H1 (cell line): ENCODE data around the gene RBFOX1. TPM values are rescaled to one million over a fixed set of nuclear protein-coding genes. Genes with fewer than 3 reads are reported as not detected.

Experiments used
- CTCF ChIA-PET: fragments of 300-600 bp; sonication (Branson Sonifier 250); formaldehyde crosslinking; loops from one replicate; lab custom pipeline; 2021; ENCODE audit not compliant: partially characterized antibody; lab: Charles Lee
- POLR2A ChIA-PET: fragments of 300-600 bp; sonication (Branson Sonifier 250); formaldehyde crosslinking; loops from one replicate; lab custom pipeline; 2021; ENCODE audit warnings: inconsistent platforms; ENCODE audit not compliant: partially characterized antibody; lab: Charles Lee
- DNase-seq, 2 experiments: peaks; one replicate each; pipeline versions ENCODE4 v3.0.0 to v3.0.0-alpha.2; 2010 to 2022; ENCODE audit warnings: low spot score in 2 of 2, low read depth in 1 of 2, mixed read lengths in 1 of 2
- FAIRE-seq: peaks from 2 replicates; lab custom pipeline; 2011; peaks lifted over from hg19 to GRCh38; lab: Jason Lieb, UNC
- H2AFZ ChIP-seq: 2 replicates; pipeline ENCODE4 v1.8.1; 2012; ENCODE audit warnings: low read length, inconsistent platforms
- H2AK5ac ChIP-seq: 2 replicates; pipeline ENCODE4 v1.6.1; 2013; ENCODE audit warnings: low read depth, low read length
- H2BK120ac ChIP-seq: replicated peaks from 2 replicates; pipeline ENCODE3; 2013; ENCODE audit warnings: low read depth, low read length, inconsistent platforms
- H2BK12ac ChIP-seq: 2 replicates; pipeline ENCODE4 v1.6.1; 2013; ENCODE audit warnings: low read depth, low read length
- H2BK15ac ChIP-seq: 2 replicates; pipeline ENCODE4 v1.6.1; 2013; ENCODE audit warnings: low read length
- H2BK20ac ChIP-seq: 2 replicates; pipeline ENCODE4 v1.6.1; 2013; ENCODE audit warnings: low read length
- H2BK5ac ChIP-seq: 2 replicates; pipeline ENCODE4 v1.6.1; 2013; ENCODE audit warnings: low read depth, low read length
- H3K14ac ChIP-seq: 2 replicates; pipeline ENCODE4 v1.6.1; 2013; ENCODE audit warnings: inconsistent platforms; ENCODE audit not compliant: insufficient read length
- H3K18ac ChIP-seq: 2 replicates; pipeline ENCODE4 v1.6.1; 2013; ENCODE audit warnings: low read length; ENCODE audit errors: extremely low read depth
- H3K23ac ChIP-seq: 2 replicates; pipeline ENCODE4 v1.6.1; 2013; ENCODE audit warnings: inconsistent platforms; ENCODE audit not compliant: insufficient read length
- H3K23me2 ChIP-seq: 2 replicates; pipeline ENCODE4 v1.6.1; 2013; ENCODE audit warnings: low read depth, low read length
- H3K27ac ChIP-seq: 2 replicates; pipeline ENCODE4 v1.6.1; 2011; ENCODE audit warnings: low read depth, low read length, inconsistent platforms
- H3K27me3 ChIP-seq, 4 experiments: replicated peaks in 1 of 4; 1 replicate in 1 of 4; 2 replicates in 3 of 4; pipeline versions ENCODE4 v1.6.1 to v1.8.1; 2011 to 2013; ENCODE audit warnings: low read length in 3 of 4, mild to moderate bottlenecking in 3 of 4, inconsistent platforms in 2 of 4, mixed read lengths in 2 of 4, moderate library complexity in 1 of 4; ENCODE audit not compliant: control insufficient read depth in 3 of 4, insufficient read depth in 3 of 4; ENCODE audit errors: extremely low read depth in 1 of 4
- H3K36me3 ChIP-seq, 4 experiments: 2 replicates each; pipeline versions ENCODE4 v1.6.1 to v1.8.1; 2011 to 2013; ENCODE audit warnings: mild to moderate bottlenecking in 4 of 4, low read length in 3 of 4, moderate library complexity in 2 of 4, control low read depth in 1 of 4, inconsistent platforms in 1 of 4; ENCODE audit not compliant: insufficient read depth in 4 of 4, control insufficient read depth in 2 of 4
- H3K4ac ChIP-seq: replicated peaks from 2 replicates; pipeline ENCODE3; 2013; ENCODE audit warnings: low read length, low read depth, mixed read lengths, inconsistent platforms; ENCODE audit not compliant: insufficient read length
- H3K4me1 ChIP-seq, 4 experiments: replicated peaks in 1 of 4; 1 replicate in 1 of 4; 2 replicates in 3 of 4; pipeline versions ENCODE4 v1.6.1 to v1.8.1; 2011 to 2013; ENCODE audit warnings: low read length in 3 of 4, inconsistent platforms in 2 of 4, mixed read lengths in 1 of 4; ENCODE audit not compliant: insufficient read depth in 4 of 4, control insufficient read depth in 3 of 4
- H3K4me2 ChIP-seq, 2 experiments: 2 replicates each; pipeline versions ENCODE4 v1.6.1 to v1.8.1; 2011 to 2013; ENCODE audit warnings: low read depth in 2 of 2, low read length in 2 of 2, control low read depth in 1 of 2, inconsistent platforms in 1 of 2, mild to moderate bottlenecking in 1 of 2; ENCODE audit not compliant: insufficient read depth in 1 of 2
- H3K4me3 ChIP-seq, 4 experiments: fragments of 200-600, 300-600 bp in 1 of 4; sonication (generic), shearing (Covaris generic), sonication (Bioruptor Twin) in 1 of 4; 2 replicates each; pipeline versions ENCODE4 v1.5.1 to v1.8.1; 2011 to 2016; ENCODE audit warnings: low read length in 4 of 4, low read depth in 3 of 4, control low read depth in 2 of 4, inconsistent platforms in 2 of 4, mild to moderate bottlenecking in 2 of 4, mixed read lengths in 1 of 4, moderate library complexity in 1 of 4; ENCODE audit not compliant: insufficient read depth in 2 of 4; ENCODE audit errors: extremely low read depth in 1 of 4
- H3K56ac ChIP-seq: replicated peaks from 2 replicates; pipeline ENCODE3; 2013; ENCODE audit warnings: low read depth, mild to moderate bottlenecking, mixed read lengths, low read length, inconsistent platforms; ENCODE audit not compliant: insufficient read length
- H3K79me1 ChIP-seq: 2 replicates; pipeline ENCODE4 v1.6.1; 2013; ENCODE audit warnings: low read depth, low read length, control low read depth
- H3K79me2 ChIP-seq, 2 experiments: 2 replicates each; pipeline versions ENCODE4 v1.6.1 to v1.8.1; 2012 to 2013; ENCODE audit warnings: low read length in 2 of 2, mild to moderate bottlenecking in 2 of 2, inconsistent platforms in 1 of 2; ENCODE audit not compliant: insufficient read depth in 2 of 2, control insufficient read depth in 1 of 2
- H3K9ac ChIP-seq, 4 experiments: replicated peaks in 1 of 4; 1 replicate in 1 of 4; 2 replicates in 3 of 4; pipeline versions ENCODE4 v1.6.1 to v1.8.1; 2011 to 2013; ENCODE audit warnings: low read depth in 3 of 4, low read length in 3 of 4, control low read depth in 2 of 4, mild to moderate bottlenecking in 2 of 4, moderate library complexity in 2 of 4, inconsistent platforms in 1 of 4; ENCODE audit errors: extremely low read depth in 1 of 4
- H3K9me3 ChIP-seq, 2 experiments: 2 replicates each; pipeline versions ENCODE4 v1.6.1 to v1.8.1; 2012 to 2013; ENCODE audit warnings: mild to moderate bottlenecking in 2 of 2, moderate library complexity in 2 of 2, control low read depth in 1 of 2, inconsistent platforms in 1 of 2, low read depth in 1 of 2, low read length in 1 of 2, mixed read lengths in 1 of 2; ENCODE audit not compliant: insufficient read depth in 2 of 2
- H4K20me1 ChIP-seq, 2 experiments: replicated peaks in 1 of 2; 2 replicates each; pipeline versions ENCODE3 to v1.8.1; 2011 to 2013; ENCODE audit warnings: inconsistent platforms in 2 of 2, low read length in 2 of 2, mild to moderate bottlenecking in 1 of 2; ENCODE audit not compliant: insufficient read depth in 2 of 2, control insufficient read depth in 1 of 2
- H4K5ac ChIP-seq: 2 replicates; pipeline ENCODE4 v1.6.1; 2013; ENCODE audit warnings: low read length, low read depth, mixed read lengths, inconsistent platforms; ENCODE audit not compliant: insufficient read length
- H4K8ac ChIP-seq: 2 replicates; pipeline ENCODE4 v1.8.0; 2013; ENCODE audit warnings: mild to moderate bottlenecking, moderate library complexity, low read length, inconsistent platforms; ENCODE audit not compliant: insufficient read depth; ENCODE audit errors: extremely low read depth
- H4K91ac ChIP-seq: replicated peaks from 2 replicates; pipeline ENCODE3; 2013; ENCODE audit warnings: low read length, mixed read lengths, inconsistent platforms; ENCODE audit not compliant: insufficient read length
- BRCA1 ChIP-seq: IDR thresholded peaks from 2 replicates; pipeline ENCODE4 v1.6.1; 2012; ENCODE audit warnings: low read depth, low read length, improper control_type of control experiment
- CTBP2 ChIP-seq: IDR thresholded peaks from 2 replicates; pipeline ENCODE4 v1.7.0; 2011; ENCODE audit warnings: borderline replicate concordance, mild to moderate bottlenecking, moderate library complexity, mixed read lengths, low read length; ENCODE audit not compliant: insufficient read depth, insufficient read length
- GABPA ChIP-seq: IDR thresholded peaks from 2 replicates; pipeline ENCODE4 v1.6.1; 2011; ENCODE audit warnings: mild to moderate bottlenecking, low read length, moderate library complexity, borderline replicate concordance; ENCODE audit not compliant: insufficient read depth
- JUND ChIP-seq: IDR thresholded peaks from 2 replicates; pipeline ENCODE4 v1.6.1; 2011; ENCODE audit warnings: mild to moderate bottlenecking, improper control_type of control experiment, low read length
- KDM5A ChIP-seq: fragments of 200-600 bp; IDR thresholded peaks from 2 replicates; pipeline ENCODE4 v1.7.1; 2012; ENCODE audit warnings: mild to moderate bottlenecking, low read length, inconsistent platforms, mixed read lengths
- MAFK ChIP-seq: IDR thresholded peaks from 2 replicates; pipeline ENCODE4 v1.6.1; 2012; ENCODE audit warnings: low read depth, mild to moderate bottlenecking, improper control_type of control experiment, low read length
- NANOG ChIP-seq: IDR thresholded peaks from 2 replicates; pipeline ENCODE4 v1.6.1; 2011; ENCODE audit warnings: low read length, low read depth, mild to moderate bottlenecking, inconsistent platforms; ENCODE audit not compliant: insufficient read depth, poor library complexity, severe bottlenecking
- POU5F1 ChIP-seq: IDR thresholded peaks from 2 replicates; pipeline ENCODE4 v1.6.1; 2011; ENCODE audit warnings: low read depth, mild to moderate bottlenecking, low read length, moderate library complexity
- RAD21 ChIP-seq, 2 experiments: IDR thresholded peaks in 1 of 2; conservative IDR thresholded peaks in 1 of 2; 2 replicates each; pipeline ENCODE4 v1.6.1; 2011; ENCODE audit warnings: low read depth in 2 of 2, low read length in 2 of 2, improper control_type of control experiment in 1 of 2, inconsistent platforms in 1 of 2, mild to moderate bottlenecking in 1 of 2, moderate library complexity in 1 of 2
- SP4 ChIP-seq: IDR thresholded peaks from 2 replicates; pipeline ENCODE4 v1.6.1; 2012; ENCODE audit warnings: low read length, inconsistent platforms
- TBP ChIP-seq: IDR thresholded peaks from 2 replicates; pipeline ENCODE4 v1.6.1; 2011; ENCODE audit warnings: low read depth, low read length, improper control_type of control experiment
- WGBS, 2 experiments: shearing (Covaris generic) in 1 of 2; methylation state at CpG; one replicate each; pipeline versions ENCODE4 v1.1.6 to v1.1.7; 2013 to 2015; ENCODE audit warnings: low lambda C conversion rate in 2 of 2, mixed read lengths in 2 of 2, inconsistent platforms in 1 of 2, low coverage in 1 of 2, missing lambda C conversion rate in 1 of 2; ENCODE audit not compliant: insufficient replicate concordance in 2 of 2, insufficient coverage in 1 of 2, insufficient read length in 1 of 2; ENCODE audit errors: extremely low coverage in 1 of 2, missing lambda C conversion rate in 1 of 2; 5-methylcytosine and 5-hydroxymethylcytosine counted together
- polyA plus RNA-seq, 7 experiments: library from polyadenylated mRNA; depleted of rRNA in 3 of 7; stranded (reverse) in 5 of 7; unstranded in 2 of 7; fragments of >200 nt in 5 of 7; fragments of 200-250 nt in 2 of 7; gene quantifications; 1 replicate in 5 of 7; 2 replicates in 1 of 7; 4 replicates in 1 of 7; pipeline versions ENCODE4 v1.2.1 to v1.2.3, GENCODE V29; 2011 to 2013; ENCODE audit warnings: missing spikeins in 2 of 7, mixed read lengths in 2 of 7
- total RNA-seq: library from RNA; stranded (reverse); fragmentation: NEBNext Ultra II Directional; extraction: Animal tissue kit (Norgen Biotek cat#: 25700); gene quantifications from 2 replicates; pipeline ENCODE4 v1.2.1, GENCODE V29; 2021
- TF ChIP-seq, protein P1 (sequence below), 3 experiments: IDR thresholded peaks; 1 replicate in 2 of 3; 2 replicates in 1 of 3; pipeline versions ENCODE4 v1.5.1 to v1.6.1; 2011; ENCODE audit warnings: low read length in 3 of 3, mild to moderate bottlenecking in 3 of 3, inconsistent platforms in 2 of 3, low read depth in 1 of 3, moderate library complexity in 1 of 3; ENCODE audit not compliant: insufficient read depth in 1 of 3; ENCODE audit errors: control extremely low read depth in 1 of 3

RBFOX1 gene
- total and polyA plus RNA-seq, 2 of the 8 experiments (the other 6 are each of a cell fraction or from before 2014, with no cell fraction given), result 1.7 to 2.8 TPM

GRCh38 chr16:7470344-7470743 is 137.7 kb downstream of the RBFOX1 start:
- Histone ChIP-seq H3K14ac (no peak overlapping the region), H4K5ac (no peak overlapping the region), H2BK120ac (no peak overlapping the region), H2AFZ (no peak overlapping the region), H3K27ac (no peak overlapping the region), H3K79me2 (no peaks in the 10 kb centered on the region), H3K18ac (no peak overlapping the region), H2BK12ac (no peak overlapping the region), H3K23ac (no peak overlapping the region), H2BK5ac (no peak overlapping the region), H2BK20ac (no peak overlapping the region), H4K20me1 (peaks cover 0 to 3% of the 10 kb centered on the region in 2 experiments), H3K36me3 (no peaks in the 10 kb centered on the region), H3K23me2 (peaks cover 5% of the 10 kb centered on the region; the same call in 1 of the 2 replicates), H3K56ac (no peak overlapping the region), H3K27me3 (no peaks in the 10 kb centered on the region), H3K4me2 (no peak overlapping the region), H4K8ac (no peak overlapping the region), H3K4me3 (no peak overlapping the region), H3K79me1 (no peaks in the 10 kb centered on the region), H4K91ac (no peak overlapping the region), H2BK15ac (no peak overlapping the region), H3K4me1 (no peaks in the 10 kb centered on the region), H3K9ac (no peak overlapping the region), H3K4ac (no peak overlapping the region), H3K9me3 (no peaks in the 10 kb centered on the region), H2AK5ac (no peak overlapping the region)
- ChIA-PET POLR2A (no interaction called here), CTCF (no interaction called here)
- 86 to 100% methylated on average over 2 to 3 of the region's 3 CpGs for WGBS, 2 experiments
- FAIRE-seq (no peak), DNase-seq (no peak)
- TF ChIP-seq NANOG, result no peak
- TF ChIP-seq GABPA, result no peak
- no peak for TF ChIP-seq CTBP2
- TF ChIP-seq SP4, result no peak
- TF ChIP-seq JUND, result no peak
- TF ChIP-seq, protein P1, sequence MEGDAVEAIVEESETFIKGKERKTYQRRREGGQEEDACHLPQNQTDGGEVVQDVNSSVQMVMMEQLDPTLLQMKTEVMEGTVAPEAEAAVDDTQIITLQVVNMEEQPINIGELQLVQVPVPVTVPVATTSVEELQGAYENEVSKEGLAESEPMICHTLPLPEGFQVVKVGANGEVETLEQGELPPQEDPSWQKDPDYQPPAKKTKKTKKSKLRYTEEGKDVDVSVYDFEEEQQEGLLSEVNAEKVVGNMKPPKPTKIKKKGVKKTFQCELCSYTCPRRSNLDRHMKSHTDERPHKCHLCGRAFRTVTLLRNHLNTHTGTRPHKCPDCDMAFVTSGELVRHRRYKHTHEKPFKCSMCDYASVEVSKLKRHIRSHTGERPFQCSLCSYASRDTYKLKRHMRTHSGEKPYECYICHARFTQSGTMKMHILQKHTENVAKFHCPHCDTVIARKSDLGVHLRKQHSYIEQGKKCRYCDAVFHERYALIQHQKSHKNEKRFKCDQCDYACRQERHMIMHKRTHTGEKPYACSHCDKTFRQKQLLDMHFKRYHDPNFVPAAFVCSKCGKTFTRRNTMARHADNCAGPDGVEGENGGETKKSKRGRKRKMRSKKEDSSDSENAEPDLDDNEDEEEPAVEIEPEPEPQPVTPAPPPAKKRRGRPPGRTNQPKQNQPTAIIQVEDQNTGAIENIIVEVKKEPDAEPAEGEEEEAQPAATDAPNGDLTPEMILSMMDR (IDR thresholded peaks at IDR 0.05; ENCODE audit: control extremely low read depth in 1 of 3, insufficient read depth in 1 of 3, low read depth in 1 of 3, low read length in 3 of 3), result no peak
- TF ChIP-seq BRCA1, result no peak
- no peak for TF ChIP-seq POU5F1
- TF ChIP-seq RAD21 (IDR thresholded peaks at IDR 0.05 in 1 of 2, conservative IDR thresholded peaks at IDR 0.05 in 1 of 2; ENCODE audit: low read depth in 2 of 2, low read length in 2 of 2), result no peak
- TF ChIP-seq MAFK, result no peak
- no peak for TF ChIP-seq TBP
- TF ChIP-seq KDM5A, result no peak
